BE2C (cell line): ENCODE data around the gene REV1.

Source experiments
- DNase-seq: peaks from one replicate; pipeline ENCODE4 v3.0.0-alpha.2; 2020
- H3K27me3 ChIP-seq: fragments of 250-450 bp; sonication (Bioruptor Pico); 2 replicates; pipeline ENCODE4 v1.5.1; 2020; ENCODE audit warnings: mild to moderate bottlenecking
- H3K36me3 ChIP-seq: fragments of 250-450 bp; sonication (Bioruptor Pico); 2 replicates; pipeline ENCODE4 v1.5.1; 2020; ENCODE audit warnings: mild to moderate bottlenecking
- H3K4me1 ChIP-seq: fragments of 250-450 bp; sonication (Bioruptor Pico); 2 replicates; pipeline ENCODE4 v1.5.1; 2020
- H3K4me3 ChIP-seq: 2 replicates; pipeline ENCODE4 v1.5.1; 2011; ENCODE audit warnings: low read depth, low read length
- H3K9me3 ChIP-seq: fragments of 250-450 bp; sonication (Bioruptor Pico); 2 replicates; pipeline ENCODE4 v1.5.1; 2020
- TF ChIP-seq, protein P1 (sequence below): IDR thresholded peaks from 2 replicates; pipeline ENCODE4 v1.5.1; 2012; ENCODE audit warnings: mild to moderate bottlenecking, low read depth, low read length

Gene REV1

GRCh38 chr2:99488539-99489062 is 1.2 kb downstream of the REV1 start:
- Histone ChIP-seq H3K4me3 (peak overlapping the region; percentile 66), H3K9me3 (no peaks in the 10 kb centered on the region), H3K27me3 (no peaks in the 10 kb centered on the region), H3K4me1 (no peaks in the 10 kb centered on the region), H3K36me3 (no peaks in the 10 kb centered on the region)
- DNase-seq: no peak
- TF ChIP-seq, protein P1, sequence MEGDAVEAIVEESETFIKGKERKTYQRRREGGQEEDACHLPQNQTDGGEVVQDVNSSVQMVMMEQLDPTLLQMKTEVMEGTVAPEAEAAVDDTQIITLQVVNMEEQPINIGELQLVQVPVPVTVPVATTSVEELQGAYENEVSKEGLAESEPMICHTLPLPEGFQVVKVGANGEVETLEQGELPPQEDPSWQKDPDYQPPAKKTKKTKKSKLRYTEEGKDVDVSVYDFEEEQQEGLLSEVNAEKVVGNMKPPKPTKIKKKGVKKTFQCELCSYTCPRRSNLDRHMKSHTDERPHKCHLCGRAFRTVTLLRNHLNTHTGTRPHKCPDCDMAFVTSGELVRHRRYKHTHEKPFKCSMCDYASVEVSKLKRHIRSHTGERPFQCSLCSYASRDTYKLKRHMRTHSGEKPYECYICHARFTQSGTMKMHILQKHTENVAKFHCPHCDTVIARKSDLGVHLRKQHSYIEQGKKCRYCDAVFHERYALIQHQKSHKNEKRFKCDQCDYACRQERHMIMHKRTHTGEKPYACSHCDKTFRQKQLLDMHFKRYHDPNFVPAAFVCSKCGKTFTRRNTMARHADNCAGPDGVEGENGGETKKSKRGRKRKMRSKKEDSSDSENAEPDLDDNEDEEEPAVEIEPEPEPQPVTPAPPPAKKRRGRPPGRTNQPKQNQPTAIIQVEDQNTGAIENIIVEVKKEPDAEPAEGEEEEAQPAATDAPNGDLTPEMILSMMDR: no peak

GRCh38 chr2:99487906-99488305 is 1.9 kb downstream of the REV1 start:
- TF ChIP-seq, protein P1: no peak
- Histone ChIP-seq H3K9me3 (no peaks in the 10 kb centered on the region), H3K4me3 (peak overlapping the region; percentile 66), H3K27me3 (no peaks in the 10 kb centered on the region), H3K36me3 (no peaks in the 10 kb centered on the region), H3K4me1 (no peaks in the 10 kb centered on the region)
- no peak for DNase-seq

DNA sequence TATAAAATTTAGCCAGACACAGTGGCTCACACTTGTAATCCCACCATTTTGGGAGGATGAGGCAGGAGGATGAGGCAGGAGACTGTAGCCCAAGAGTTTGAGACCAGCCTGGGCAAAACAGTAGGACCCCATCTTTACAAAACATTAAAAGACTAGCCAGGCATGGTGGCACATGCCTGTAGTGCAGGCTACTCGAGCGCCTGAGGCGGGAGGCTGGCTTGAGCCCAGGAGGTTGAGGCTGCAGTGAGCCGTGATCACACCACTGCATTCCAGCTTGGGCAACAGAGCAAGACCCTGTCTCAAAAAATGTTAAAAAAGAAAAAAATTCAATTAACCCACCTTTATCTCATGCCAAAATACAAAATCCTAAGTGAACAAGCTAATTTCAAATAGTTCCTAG is 4.0 kb downstream of the REV1 start:
- TF ChIP-seq, protein P1: no peak
- no peak for DNase-seq
- no peaks in the 10 kb centered on the region for H3K36me3 ChIP-seq

DNA sequence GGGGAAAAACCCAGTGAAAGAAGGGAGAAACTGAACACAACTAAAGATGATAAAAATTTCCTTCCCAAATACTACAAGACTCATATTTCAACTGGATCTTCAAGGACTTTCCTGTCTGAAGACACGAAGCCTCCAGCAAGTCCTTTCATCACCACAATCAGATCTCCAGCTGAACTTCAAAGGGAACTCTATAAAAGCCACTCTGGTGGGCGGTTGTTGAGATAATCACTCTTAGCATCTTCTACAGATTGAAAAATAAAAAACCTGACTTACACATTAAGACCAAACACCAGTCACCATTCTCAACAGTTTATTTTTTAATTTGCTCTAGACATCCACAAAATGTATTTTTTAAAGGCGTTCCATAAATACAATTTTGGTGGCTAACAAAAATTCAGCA is 4.4 kb downstream of the REV1 start:
- no peaks in the 10 kb centered on the region for H3K36me3 ChIP-seq
- H3K4me1 ChIP-seq: no peaks in the 10 kb centered on the region
- TF ChIP-seq, protein P1: no peak
- no peaks in the 10 kb centered on the region for H3K9me3 ChIP-seq
- no peak overlapping the region for H3K4me3 ChIP-seq
- DNase-seq: no peak
- H3K27me3 ChIP-seq: no peaks in the 10 kb centered on the region

More for the DNA sequence above, 4.0 kb downstream of the REV1 start:
- no peaks in the 10 kb centered on the region for H3K27me3 ChIP-seq
- H3K4me1 ChIP-seq: no peaks in the 10 kb centered on the region
- no peaks in the 10 kb centered on the region for H3K9me3 ChIP-seq
- H3K4me3 ChIP-seq: no peak overlapping the region

DNA sequence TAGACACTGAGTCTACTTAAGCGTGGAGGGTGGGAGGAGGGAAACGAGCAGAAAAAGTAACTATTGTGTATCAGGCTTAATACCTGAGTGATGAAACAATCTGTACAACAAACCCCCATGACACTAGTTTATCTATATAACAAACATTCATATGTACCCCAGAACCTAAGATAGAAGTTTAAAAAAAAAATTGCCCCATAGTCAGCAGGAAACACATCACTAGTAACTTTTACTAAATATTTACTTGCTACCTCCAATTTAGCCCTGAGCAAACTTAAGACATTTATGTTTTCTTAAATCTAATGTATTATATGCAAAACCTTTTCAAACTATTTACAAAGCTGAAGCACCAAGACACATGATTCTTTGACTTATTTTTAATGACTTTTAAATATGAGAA is 5.6 kb downstream of the REV1 start:
- no peaks in the 10 kb centered on the region for H3K27me3 ChIP-seq
- no peak for DNase-seq
- H3K4me1 ChIP-seq: no peaks in the 10 kb centered on the region
- H3K4me3 ChIP-seq: no peak overlapping the region
- no peaks in the 10 kb centered on the region for H3K36me3 ChIP-seq
- TF ChIP-seq, protein P1: no peak
- H3K9me3 ChIP-seq: no peaks in the 10 kb centered on the region

DNA sequence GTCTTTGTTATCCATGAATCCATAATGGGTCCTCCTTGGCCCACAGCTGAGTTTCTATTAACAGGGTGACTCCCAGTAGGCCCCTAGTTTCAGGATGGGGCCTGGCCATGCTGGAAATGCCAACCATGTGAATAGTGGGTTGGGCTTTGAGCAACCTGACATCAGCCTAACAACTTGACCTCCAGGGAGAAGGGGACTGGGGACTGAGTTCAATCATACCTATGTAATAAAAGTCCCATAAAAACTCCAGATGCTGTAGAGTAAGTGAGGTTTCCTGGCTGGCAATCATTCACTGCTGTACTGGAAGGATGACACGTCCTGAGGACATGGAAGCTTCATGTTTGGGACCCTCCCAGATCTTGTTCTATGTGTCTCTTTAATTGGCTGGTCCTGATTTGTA is 7.9 kb downstream of the REV1 start:
- peak; percentile 10 for DNase-seq
- TF ChIP-seq, protein P1: no peak
- H3K4me1 ChIP-seq: no peaks in the 10 kb centered on the region

More for the DNA sequence above, 7.9 kb downstream of the REV1 start:
- H3K36me3 ChIP-seq: no peaks in the 10 kb centered on the region
- H3K9me3 ChIP-seq: no peaks in the 10 kb centered on the region
- no peaks in the 10 kb centered on the region for H3K27me3 ChIP-seq
- no peak overlapping the region for H3K4me3 ChIP-seq
